ENCODE data around the gene SLC22A7. TPM values are rescaled to one million over a fixed set of nuclear protein-coding genes. Genes with fewer than 3 reads are reported as not detected.

SLC22A7 gene
- total and polyA plus RNA-seq, 2 experiments from 2014 or later: 0.31 TPM; not detected in 1

DNA sequence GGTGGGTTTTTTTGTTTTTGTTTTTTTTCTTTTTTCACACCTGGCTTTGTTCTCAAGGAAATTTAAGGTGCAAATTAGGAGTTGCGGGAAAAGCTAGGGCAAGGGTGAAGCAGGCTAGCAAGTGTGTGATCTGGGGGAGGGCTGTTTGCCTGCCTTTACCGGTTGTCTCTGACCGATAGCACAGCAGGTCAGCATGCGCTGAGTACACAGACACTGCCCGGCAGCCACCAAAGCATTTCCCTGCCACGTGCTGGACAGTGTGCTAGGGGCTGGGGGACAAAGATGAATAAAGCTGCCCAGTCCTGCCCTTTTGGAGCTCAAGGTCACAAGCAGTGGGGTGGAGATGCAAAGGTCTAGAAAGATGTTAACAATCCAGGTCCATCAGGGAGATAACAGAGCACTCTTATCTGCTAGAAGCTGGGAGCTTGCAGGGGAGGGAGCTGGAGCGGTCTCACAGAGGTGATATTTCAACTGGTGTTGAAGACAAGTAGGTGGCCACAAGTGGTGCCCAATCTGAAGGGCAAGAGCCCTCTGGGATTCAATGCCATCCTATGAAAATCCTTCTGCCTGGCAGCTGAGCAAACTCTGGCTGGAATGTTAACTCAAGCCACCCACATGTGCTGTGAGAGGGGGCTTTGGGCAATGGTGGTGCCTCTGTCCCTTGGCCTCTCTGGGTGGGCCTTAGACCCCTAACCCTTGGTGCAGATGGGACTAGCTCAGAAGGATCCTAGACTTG is 30.3 kb upstream of the SLC22A7 start (continued):
- TF ChIP-seq, protein P1, sequence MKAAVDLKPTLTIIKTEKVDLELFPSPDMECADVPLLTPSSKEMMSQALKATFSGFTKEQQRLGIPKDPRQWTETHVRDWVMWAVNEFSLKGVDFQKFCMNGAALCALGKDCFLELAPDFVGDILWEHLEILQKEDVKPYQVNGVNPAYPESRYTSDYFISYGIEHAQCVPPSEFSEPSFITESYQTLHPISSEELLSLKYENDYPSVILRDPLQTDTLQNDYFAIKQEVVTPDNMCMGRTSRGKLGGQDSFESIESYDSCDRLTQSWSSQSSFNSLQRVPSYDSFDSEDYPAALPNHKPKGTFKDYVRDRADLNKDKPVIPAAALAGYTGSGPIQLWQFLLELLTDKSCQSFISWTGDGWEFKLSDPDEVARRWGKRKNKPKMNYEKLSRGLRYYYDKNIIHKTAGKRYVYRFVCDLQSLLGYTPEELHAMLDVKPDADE (IDR thresholded peaks at IDR 0.05): no peak
- TF ChIP-seq POLR2AphosphoS5 (IDR thresholded peaks at IDR 0.05; ENCODE audit: low read depth): no peak
- TF ChIP-seq, protein P2, sequence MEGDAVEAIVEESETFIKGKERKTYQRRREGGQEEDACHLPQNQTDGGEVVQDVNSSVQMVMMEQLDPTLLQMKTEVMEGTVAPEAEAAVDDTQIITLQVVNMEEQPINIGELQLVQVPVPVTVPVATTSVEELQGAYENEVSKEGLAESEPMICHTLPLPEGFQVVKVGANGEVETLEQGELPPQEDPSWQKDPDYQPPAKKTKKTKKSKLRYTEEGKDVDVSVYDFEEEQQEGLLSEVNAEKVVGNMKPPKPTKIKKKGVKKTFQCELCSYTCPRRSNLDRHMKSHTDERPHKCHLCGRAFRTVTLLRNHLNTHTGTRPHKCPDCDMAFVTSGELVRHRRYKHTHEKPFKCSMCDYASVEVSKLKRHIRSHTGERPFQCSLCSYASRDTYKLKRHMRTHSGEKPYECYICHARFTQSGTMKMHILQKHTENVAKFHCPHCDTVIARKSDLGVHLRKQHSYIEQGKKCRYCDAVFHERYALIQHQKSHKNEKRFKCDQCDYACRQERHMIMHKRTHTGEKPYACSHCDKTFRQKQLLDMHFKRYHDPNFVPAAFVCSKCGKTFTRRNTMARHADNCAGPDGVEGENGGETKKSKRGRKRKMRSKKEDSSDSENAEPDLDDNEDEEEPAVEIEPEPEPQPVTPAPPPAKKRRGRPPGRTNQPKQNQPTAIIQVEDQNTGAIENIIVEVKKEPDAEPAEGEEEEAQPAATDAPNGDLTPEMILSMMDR (conservative IDR thresholded peaks at IDR 0.05; ENCODE audit: low read depth in 2 of 2): no peak
- TF ChIP-seq JUNB (IDR thresholded peaks at IDR 0.05; ENCODE audit: unreplicated experiment): no peak
- no peak for TF ChIP-seq ZNF114 (CRISPR knock-in tag; IDR thresholded peaks at IDR 0.05)
- no peak for TF ChIP-seq EZH2 (IDR thresholded peaks at IDR 0.05; ENCODE audit: low read depth, unreplicated experiment)

DNA sequence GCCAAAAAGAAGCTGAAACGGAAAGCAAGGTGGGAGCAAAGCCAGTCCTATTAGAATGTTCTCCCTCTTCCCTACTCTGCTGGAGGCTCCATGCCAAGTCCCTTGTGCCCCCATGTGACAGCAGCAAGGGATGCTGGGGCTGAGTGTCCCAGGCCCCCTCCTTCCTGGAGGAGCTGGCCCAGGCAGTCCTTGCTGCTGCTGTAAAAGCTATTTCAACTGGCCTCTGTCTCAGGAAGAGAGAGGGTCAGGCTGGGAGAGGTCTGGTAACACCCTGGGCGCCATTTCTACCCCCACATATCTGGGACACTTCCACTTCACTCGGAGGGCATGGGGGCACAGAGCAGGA is 29.7 kb upstream of the SLC22A7 start:
- H3K9me3 Mint-ChIP-seq: no peaks in the 10 kb centered on the region
- ATAC-seq: no peak
- H3F3A ChIP-seq (replicated peaks; ENCODE audit: low read depth): no peaks in the 10 kb centered on the region
- DNase-seq (ENCODE audit: low spot score): no peak
- no peaks in the 10 kb centered on the region for H3K36me3 ChIP-seq (ENCODE audit: insufficient read depth)
- peaks cover 46% of the 10 kb centered on the region for H3K27me3 Mint-ChIP-seq (ENCODE audit: insufficient read depth, low read depth, poor library complexity)
- H3K9me2 ChIP-seq (ENCODE audit: insufficient read depth): no peaks in the 10 kb centered on the region
- H4K20me1 ChIP-seq (replicated peaks; ENCODE audit: insufficient read depth): no peaks in the 10 kb centered on the region
- H3K79me2 ChIP-seq (replicated peaks; ENCODE audit: insufficient read depth): no peaks in the 10 kb centered on the region
- peaks cover 34% of the 10 kb centered on the region for H3K4me1 Mint-ChIP-seq
- no peak overlapping the region for H3K27ac ChIP-seq (ENCODE audit: low read depth)
- no peak overlapping the region for H3K27ac Mint-ChIP-seq
- H3K36me3 Mint-ChIP-seq (ENCODE audit: low read depth): no peaks in the 10 kb centered on the region
- no peak overlapping the region for H2AFZ ChIP-seq
- no peak overlapping the region for H3K4me2 ChIP-seq
- H3K4me3 ChIP-seq: no peak overlapping the region
- peaks cover 14% of the 10 kb centered on the region for H3K4me1 ChIP-seq (ENCODE audit: insufficient read depth)
- no peak overlapping the region; the same call in 2 of the 3 replicates for H3K4me3 Mint-ChIP-seq
- H3K27me3 ChIP-seq (ENCODE audit: insufficient read depth): peaks cover 52% of the 10 kb centered on the region
- TF ChIP-seq POLR2AphosphoS5 (IDR thresholded peaks at IDR 0.05; ENCODE audit: low read depth) (no peak), EZH2 (IDR thresholded peaks at IDR 0.05; ENCODE audit: low read depth, unreplicated experiment) (no peak), NANOG (IDR thresholded peaks at IDR 0.05; ENCODE audit: borderline replicate concordance) (no peak), ZNF114 (CRISPR knock-in tag; IDR thresholded peaks at IDR 0.05) (no peak), STAT1 (IDR thresholded peaks at IDR 0.05; ENCODE audit: unreplicated experiment) (no peak), CREB1 (CRISPR knock-in tag; IDR thresholded peaks at IDR 0.05; ENCODE audit: low read depth) (no peak)
- TF ChIP-seq, protein P1 (IDR thresholded peaks at IDR 0.05): no peak
- TF ChIP-seq, protein P3, sequence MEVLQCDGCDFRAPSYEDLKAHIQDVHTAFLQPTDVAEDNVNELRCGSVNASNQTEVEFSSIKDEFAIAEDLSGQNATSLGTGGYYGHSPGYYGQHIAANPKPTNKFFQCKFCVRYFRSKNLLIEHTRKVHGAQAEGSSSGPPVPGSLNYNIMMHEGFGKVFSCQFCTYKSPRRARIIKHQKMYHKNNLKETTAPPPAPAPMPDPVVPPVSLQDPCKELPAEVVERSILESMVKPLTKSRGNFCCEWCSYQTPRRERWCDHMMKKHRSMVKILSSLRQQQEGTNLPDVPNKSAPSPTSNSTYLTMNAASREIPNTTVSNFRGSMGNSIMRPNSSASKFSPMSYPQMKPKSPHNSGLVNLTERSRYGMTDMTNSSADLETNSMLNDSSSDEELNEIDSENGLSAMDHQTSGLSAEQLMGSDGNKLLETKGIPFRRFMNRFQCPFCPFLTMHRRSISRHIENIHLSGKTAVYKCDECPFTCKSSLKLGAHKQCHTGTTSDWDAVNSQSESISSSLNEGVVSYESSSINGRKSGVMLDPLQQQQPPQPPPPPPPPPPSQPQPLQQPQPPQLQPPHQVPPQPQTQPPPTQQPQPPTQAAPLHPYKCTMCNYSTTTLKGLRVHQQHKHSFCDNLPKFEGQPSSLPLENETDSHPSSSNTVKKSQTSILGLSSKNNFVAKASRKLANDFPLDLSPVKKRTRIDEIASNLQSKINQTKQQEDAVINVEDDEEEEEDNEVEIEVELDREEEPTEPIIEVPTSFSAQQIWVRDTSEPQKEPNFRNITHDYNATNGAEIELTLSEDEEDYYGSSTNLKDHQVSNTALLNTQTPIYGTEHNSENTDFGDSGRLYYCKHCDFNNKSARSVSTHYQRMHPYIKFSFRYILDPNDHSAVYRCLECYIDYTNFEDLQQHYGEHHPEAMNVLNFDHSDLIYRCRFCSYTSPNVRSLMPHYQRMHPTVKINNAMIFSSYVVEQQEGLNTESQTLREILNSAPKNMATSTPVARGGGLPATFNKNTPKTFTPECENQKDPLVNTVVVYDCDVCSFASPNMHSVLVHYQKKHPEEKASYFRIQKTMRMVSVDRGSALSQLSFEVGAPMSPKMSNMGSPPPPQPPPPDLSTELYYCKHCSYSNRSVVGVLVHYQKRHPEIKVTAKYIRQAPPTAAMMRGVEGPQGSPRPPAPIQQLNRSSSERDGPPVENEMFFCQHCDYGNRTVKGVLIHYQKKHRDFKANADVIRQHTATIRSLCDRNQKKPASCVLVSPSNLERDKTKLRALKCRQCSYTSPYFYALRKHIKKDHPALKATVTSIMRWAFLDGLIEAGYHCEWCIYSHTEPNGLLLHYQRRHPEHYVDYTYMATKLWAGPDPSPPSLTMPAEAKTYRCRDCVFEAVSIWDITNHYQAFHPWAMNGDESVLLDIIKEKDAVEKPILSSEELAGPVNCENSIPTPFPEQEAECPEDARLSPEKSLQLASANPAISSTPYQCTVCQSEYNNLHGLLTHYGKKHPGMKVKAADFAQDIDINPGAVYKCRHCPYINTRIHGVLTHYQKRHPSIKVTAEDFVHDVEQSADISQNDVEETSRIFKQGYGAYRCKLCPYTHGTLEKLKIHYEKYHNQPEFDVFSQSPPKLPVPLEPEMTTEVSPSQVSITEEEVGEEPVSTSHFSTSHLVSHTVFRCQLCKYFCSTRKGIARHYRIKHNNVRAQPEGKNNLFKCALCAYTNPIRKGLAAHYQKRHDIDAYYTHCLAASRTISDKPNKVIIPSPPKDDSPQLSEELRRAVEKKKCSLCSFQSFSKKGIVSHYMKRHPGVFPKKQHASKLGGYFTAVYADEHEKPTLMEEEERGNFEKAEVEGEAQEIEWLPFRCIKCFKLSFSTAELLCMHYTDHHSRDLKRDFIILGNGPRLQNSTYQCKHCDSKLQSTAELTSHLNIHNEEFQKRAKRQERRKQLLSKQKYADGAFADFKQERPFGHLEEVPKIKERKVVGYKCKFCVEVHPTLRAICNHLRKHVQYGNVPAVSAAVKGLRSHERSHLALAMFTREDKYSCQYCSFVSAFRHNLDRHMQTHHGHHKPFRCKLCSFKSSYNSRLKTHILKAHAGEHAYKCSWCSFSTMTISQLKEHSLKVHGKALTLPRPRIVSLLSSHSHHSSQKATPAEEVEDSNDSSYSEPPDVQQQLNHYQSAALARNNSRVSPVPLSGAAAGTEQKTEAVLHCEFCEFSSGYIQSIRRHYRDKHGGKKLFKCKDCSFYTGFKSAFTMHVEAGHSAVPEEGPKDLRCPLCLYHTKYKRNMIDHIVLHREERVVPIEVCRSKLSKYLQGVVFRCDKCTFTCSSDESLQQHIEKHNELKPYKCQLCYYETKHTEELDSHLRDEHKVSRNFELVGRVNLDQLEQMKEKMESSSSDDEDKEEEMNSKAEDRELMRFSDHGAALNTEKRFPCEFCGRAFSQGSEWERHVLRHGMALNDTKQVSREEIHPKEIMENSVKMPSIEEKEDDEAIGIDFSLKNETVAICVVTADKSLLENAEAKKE (CRISPR knock-in tag; IDR thresholded peaks at IDR 0.05): no peak
